Right lung (tissue), 5 donors: ENCODE data around the gene KCND3. TPM values are rescaled to one million over a fixed set of nuclear protein-coding genes. Genes with fewer than 3 reads are reported as not detected.
A peak's percentile ranks its signal among the peaks of the same experiment; 100 is the strongest.

ENCODE experiments used
- DNase-seq, 2 donors: peaks; one replicate each; pipeline ENCODE4 v3.0.0-alpha.2; 2013
- polyA plus RNA-seq, 5 donors: library from polyadenylated mRNA; unstranded; fragments of 120-200 nt; gene quantifications; one replicate each; pipeline versions ENCODE4 v1.2.1 to v1.2.3, GENCODE V29; 2013; ENCODE audit warnings: inconsistent platforms in 1 of 5, low replicate concordance in 1 of 5; ENCODE audit not compliant: insufficient read length in 5 of 5, insufficient read depth in 1 of 5

KCND3 gene
- polyA plus RNA-seq, 5 donors = 0.40 to 0.85 (median 0.49) TPM

DNA sequence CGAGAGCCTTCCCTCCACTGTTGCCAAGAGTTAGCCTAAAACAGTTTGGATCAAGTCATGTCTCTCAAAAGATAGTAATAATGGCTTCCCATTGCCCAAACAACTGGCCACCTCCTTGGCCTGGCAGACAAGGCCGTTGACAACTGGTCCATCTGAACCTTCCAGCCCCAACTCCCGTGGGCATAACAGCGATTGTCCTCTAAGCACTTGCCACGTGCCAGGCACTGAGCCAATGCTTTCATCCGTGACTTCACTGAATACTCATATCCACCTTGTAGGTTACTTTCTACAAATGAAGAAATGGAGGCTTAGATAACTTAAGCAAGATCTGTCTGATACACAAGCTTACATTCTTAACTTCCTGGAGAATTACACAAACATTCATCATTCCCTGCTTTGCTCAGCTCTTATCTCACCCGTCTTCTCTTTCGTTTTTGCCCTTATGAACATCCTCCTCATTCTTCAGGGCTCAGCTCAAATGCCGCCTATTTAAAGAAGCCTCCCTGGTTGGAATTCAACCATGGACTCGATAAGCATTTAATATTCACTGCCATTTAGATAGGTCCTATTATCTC is 106.4 kb downstream of the KCND3 start:
- DNase-seq = no peak

DNA sequence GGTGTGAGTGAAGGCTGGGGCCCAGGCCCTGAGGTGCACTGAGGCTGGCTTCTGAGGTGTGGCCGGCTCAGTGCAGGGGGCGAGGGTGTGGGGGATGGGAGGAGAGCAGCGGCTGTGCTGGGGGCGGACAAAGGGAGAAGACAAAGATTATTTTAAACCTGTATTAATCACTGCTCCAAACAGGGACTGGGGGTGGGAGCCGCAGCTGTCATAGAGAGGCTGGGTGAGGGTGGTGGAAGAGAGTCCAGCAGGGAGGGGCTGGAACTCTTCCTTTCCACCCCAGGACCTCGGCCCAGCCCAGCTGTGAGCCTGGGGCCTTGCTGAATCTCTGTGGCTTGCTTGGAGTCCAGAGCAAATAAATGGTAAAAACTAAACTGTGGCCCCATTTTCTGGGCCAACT is 106.9 kb downstream of the KCND3 start:
- DNase-seq = no peak

GRCh38 chr1:111880881-111881837 is 108.3 kb downstream of the KCND3 start:
- DNase-seq = peak; percentile 57 to 66

- DNase-seq = no peak
These were observed 110.4 kb downstream of the KCND3 start for GRCh38 chr1:111879081-111879480.

GRCh38 chr1:111878649-111879048 is 110.8 kb downstream of the KCND3 start:
- DNase-seq = no peak

GRCh38 chr1:111878091-111878490 is 111.4 kb downstream of the KCND3 start:
- no peak for DNase-seq

DNA sequence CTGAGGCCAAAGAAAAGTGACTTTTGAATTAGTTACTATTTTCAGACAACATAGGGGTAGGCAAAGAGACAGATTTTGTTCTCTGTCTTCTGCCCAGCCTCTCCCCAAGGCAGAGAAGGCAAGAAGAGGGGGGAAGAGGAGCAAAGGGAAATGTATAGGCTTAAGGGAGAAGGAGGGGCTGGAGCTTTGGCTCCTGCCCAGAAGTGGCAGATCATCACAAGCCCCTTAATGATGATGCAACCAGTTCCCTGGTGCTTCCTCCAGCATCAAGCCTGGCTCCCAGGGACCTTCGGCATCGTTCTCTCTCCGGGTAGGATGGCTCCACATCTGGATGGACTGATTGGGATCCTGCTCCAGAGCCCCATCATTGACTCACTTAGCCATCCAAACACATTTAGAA is 112.8 kb downstream of the KCND3 start:
- peak; percentile 74 to 76 for DNase-seq

GRCh38 chr1:111875640-111876039 is 113.8 kb downstream of the KCND3 start:
- DNase-seq = no peak

- DNase-seq = no peak
These were observed 115.9 kb downstream of the KCND3 start for GRCh38 chr1:111873460-111874030.

GRCh38 chr1:111870181-111870580 is 119.3 kb downstream of the KCND3 start:
- DNase-seq = no peak

DNA sequence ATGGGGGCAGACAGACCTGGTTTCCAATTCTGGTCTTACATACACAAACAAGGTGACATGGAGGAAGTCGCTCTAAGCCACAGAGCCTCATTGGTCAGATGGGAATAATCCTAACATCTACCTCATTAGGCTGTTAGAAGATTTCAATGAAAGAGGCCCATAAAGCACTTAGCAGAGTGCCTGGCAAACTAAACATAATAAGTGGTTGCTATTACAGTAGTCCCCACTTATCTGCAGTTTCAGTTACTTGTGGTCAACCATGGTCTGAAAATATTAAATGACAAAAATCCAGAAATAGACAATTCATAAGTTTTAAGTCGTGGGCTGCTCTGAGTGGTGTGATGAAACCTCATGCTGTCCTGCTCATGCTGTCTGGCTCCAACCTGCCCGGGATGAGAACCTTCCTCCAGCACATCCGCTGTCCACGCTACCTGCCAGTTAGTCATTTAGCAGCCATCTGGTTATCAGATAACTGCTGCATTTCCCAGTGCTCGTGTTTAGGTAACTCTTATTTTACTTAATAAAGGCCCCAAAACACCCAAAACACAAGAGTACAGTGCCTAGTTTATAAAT is 121.5 kb downstream of the KCND3 start:
- DNase-seq = no peak

DNA sequence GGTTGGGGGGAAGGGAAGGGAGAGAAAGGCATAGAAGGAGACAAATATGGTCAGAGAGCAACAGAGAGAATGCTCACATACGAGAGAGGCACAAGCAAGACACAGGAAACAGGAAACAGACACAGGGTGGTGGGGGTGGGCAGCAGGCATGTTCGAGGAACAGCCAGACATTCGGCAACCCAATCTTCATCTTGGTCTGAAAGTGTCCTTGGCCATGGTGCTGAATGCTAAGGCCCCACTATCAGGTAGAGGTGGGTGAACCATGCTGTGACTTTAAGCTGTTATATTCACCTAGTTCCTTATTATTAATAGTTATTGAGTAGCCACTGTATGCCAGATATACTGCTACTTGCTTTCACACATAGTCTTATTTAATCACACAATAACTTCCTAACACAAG is 124.6 kb downstream of the KCND3 start:
- no peak for DNase-seq

DNA sequence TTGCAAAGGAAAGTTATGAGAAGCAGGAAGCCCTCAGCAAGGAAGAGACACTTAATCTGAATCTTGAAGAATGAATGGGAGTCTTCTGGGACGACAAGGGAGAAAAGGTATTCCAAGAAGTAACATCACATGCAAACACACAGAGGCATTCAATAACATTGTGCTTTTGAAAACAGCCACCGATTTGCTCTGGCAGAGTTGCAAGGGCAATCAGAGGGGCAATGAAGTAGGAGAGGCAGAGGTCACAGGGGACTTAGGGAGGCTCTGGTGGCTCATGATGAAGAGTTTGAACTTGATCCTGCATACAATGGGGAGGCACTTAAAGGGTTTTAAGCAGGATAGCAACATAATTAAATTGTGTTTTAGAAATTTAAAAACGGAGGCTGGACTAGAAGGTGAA is 126.1 kb downstream of the KCND3 start:
- DNase-seq = no peak

DNA sequence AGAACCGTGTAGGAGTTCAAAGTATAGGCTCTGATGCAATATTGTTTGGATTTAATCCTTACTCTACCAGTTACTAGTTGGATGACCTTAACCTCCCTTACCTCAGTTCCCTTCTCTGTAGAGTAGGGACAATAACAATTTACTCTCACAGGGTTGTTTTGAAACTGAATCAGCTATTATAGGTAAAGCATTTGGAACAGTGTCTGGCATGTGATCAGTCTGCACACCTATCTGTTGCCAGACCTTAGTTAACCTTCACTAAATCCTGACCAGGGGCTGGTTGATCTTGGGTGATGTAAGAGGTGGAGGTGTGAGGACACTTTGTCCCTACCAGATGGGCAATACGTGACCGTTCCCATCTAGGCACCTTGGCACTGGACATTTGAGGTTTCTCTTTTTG is 126.9 kb downstream of the KCND3 start:
- no peak for DNase-seq

GRCh38 chr1:111861523-111861922 is 127.9 kb downstream of the KCND3 start:
- DNase-seq = no peak

- no peak for DNase-seq
These were observed 132.2 kb downstream of the KCND3 start for GRCh38 chr1:111857194-111857651.

DNA sequence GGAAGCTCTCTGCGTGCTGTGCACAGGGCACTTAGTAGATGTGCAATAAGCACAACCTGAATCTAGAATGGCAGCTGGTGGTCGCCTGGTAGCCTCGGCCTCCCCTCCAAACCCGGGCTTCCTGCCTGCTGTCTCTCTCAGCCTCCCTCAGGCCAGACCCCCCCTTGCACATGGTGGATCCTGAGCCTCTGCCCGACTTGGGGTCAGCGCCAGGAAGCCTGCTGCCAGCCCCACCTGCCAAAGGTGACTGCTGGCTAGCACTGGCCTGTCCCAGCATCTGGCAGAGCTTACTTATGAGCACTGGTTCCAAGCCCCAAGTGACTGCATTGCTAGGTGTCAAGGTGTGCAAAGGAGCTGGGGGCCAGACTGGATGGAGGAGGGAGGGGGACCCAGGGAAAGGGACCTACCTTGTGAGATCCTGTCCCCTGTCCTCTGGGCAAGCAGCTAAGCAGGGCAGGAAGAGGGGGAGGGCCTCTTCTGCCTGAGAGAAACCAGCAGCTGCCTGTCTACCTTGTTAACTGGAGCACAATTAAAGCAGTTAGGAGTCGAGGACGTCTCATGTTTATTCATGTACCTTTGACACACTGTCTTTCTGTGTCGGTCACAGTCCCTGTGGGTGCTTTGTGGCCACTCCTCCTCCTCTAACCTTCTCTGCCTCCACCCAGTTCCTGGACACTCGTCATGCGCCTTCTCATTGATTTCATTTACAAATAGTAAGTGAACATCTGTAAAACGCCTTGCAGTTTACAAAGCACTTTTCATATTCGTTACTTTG is 132.9 kb downstream of the KCND3 start:
- no peak for DNase-seq

- DNase-seq = no peak
These were observed 134.2 kb downstream of the KCND3 start for GRCh38 chr1:111855260-111855659.

DNA sequence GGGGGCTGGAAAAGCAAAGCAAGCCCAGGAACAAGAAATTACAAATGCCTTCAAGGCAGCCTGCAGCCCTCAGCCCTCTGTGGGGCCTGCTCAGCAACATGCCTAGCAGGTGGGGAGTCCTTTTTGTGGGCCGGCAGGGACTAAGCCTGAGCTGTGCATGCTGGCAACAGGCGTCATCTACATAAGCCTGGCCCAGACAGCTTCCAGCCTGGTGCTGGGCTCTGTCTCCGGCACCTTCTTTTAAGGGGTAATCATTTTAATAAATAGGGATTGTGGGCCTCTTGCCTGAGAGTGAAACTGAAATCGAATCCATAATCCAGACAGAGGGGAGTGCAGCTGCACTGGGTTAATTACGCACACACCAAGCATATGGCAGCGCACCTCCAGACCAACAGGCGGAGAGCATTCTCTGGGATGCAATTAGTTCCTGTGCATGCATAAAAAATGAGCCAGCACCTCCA is 137.2 kb downstream of the KCND3 start:
- DNase-seq = no peak

GRCh38 chr1:111851552-111851951 is 137.9 kb downstream of the KCND3 start:
- DNase-seq = no peak

- DNase-seq = no peak
These were observed 139.4 kb downstream of the KCND3 start for GRCh38 chr1:111850109-111850508.
